Left lung (tissue), 10 donors: ENCODE data around the gene RAP1GAP2. TPM values are rescaled to one million over a fixed set of nuclear protein-coding genes. Genes with fewer than 3 reads are reported as not detected.
A peak's percentile ranks its signal among the peaks of the same experiment; 100 is the strongest.

ENCODE experiments used
- ATAC-seq: fragments of 200-7000 bp; cut with Tn5 transposase; one replicate; pipeline ENCODE4 v1.9.1; 2020; ENCODE audit warnings: moderate library complexity
- DNase-seq, 4 donors: peaks; one replicate each; pipeline ENCODE4 v3.0.0-alpha.2; 2013 to 2020
- H3K27ac ChIP-seq, 2 donors: fragments of 200-600 bp; sonication (generic) in 1 of 2; one replicate each; pipeline versions ENCODE4 v1.5.0 to v1.8.0; 2020 to 2021
- H3K27me3 ChIP-seq, 2 donors: fragments of 200-600 bp; sonication (generic) in 1 of 2; one replicate each; pipeline versions ENCODE4 v1.5.0 to v1.8.0; 2020 to 2021
- H3K36me3 ChIP-seq, 2 donors: fragments of 200-600 bp; sonication (generic) in 1 of 2; one replicate each; pipeline versions ENCODE4 v1.5.0 to v1.8.0; 2020 to 2021
- H3K4me1 ChIP-seq, 2 donors: fragments of 200-600 bp; one replicate each; pipeline ENCODE4 v1.8.0; 2021
- H3K4me3 ChIP-seq, 2 donors: fragments of 200-600 bp; sonication (generic) in 1 of 2; one replicate each; pipeline versions ENCODE4 v1.5.0 to v1.8.0; 2020 to 2021; ENCODE audit warnings: mild to moderate bottlenecking in 1 of 2
- H3K9me3 ChIP-seq, 2 donors: fragments of 200-600 bp; sonication (generic) in 1 of 2; one replicate each; pipeline versions ENCODE4 v1.5.0 to v1.8.0; 2020 to 2021
- CTCF ChIP-seq, 2 donors: fragments of 200-600 bp; sonication (generic) in 1 of 2; IDR thresholded peaks; one replicate each; pipeline versions ENCODE4 v1.5.0 to v1.8.0; 2021; ENCODE audit warnings: antibody characterized with exemption in 2 of 2
- intact Hi-C, 2 donors: fragments of 100-400 bp; cut with DNase I; formaldehyde crosslinking; loops; one replicate each; pipeline versions ENCODE4 v1.11.2 to v1.14.2; 2022
- polyA plus RNA-seq, 6 donors: library from polyadenylated mRNA; unstranded; fragments of 120-200 nt; gene quantifications; one replicate each; pipeline ENCODE4 v1.2.1, GENCODE V29; 2013; ENCODE audit not compliant: insufficient read length in 6 of 6
- total RNA-seq, 2 donors: library from RNA; stranded (reverse); fragmentation: NEBNext Ultra II Directional; extraction: Animal tissue kit (Norgen Biotek cat#: 25700); gene quantifications; one replicate each; pipeline ENCODE4 v1.2.1, GENCODE V29; 2021
- donor health status: DM: no; HTN: yes; CAD: no.
- donor health status: DM: no; HTN: no; CAD: no.

RAP1GAP2 gene
- total and polyA plus RNA-seq, 8 donors, result 8.0 to 14.5 (median 9.7) TPM

- Histone ChIP-seq H3K36me3 (no peaks in the 10 kb centered on the region), H3K27ac (no peak overlapping the region), H3K4me1 (peaks cover 9 to 49% of the 10 kb centered on the region in 2 donors), H3K4me3 (peak overlapping the region in 1 of 2 donors; percentile 48), H3K27me3 (peaks cover 15 to 59% of the 10 kb centered on the region in 2 donors), H3K9me3 (no peaks in the 10 kb centered on the region)
- no peak for DNase-seq
- intact Hi-C loops, result no loop called here
- TF ChIP-seq CTCF (IDR thresholded peaks at IDR 0.05), result no peak
- no peak for ATAC-seq
Observed at GRCh38 chr17:2852221-2852620, 56.0 kb downstream of the RAP1GAP2 start.

GRCh38 chr17:2852729-2853282 is 56.6 kb downstream of the RAP1GAP2 start:
- Histone ChIP-seq H3K9me3 (no peaks in the 10 kb centered on the region), H3K27ac (no peak overlapping the region), H3K27me3 (peaks cover 15 to 63% of the 10 kb centered on the region in 2 donors), H3K4me3 (peak overlapping the region; percentile 28 to 48), H3K36me3 (no peaks in the 10 kb centered on the region), H3K4me1 (peaks cover 9 to 44% of the 10 kb centered on the region in 2 donors)
- DNase-seq (peak in 1 of 4 donors; percentile 82), ATAC-seq (no peak)
- intact Hi-C loops, result no loop called here
- TF ChIP-seq CTCF (IDR thresholded peaks at IDR 0.05), result no peak

GRCh38 chr17:2853283-2854142 is 57.3 kb downstream of the RAP1GAP2 start:
- peak in 2 of 4 donors; percentile 45 to 88 for DNase-seq
- TF ChIP-seq CTCF (IDR thresholded peaks at IDR 0.05), result no peak
- intact Hi-C loops, result no loop called here
- Histone ChIP-seq H3K4me3 (peak overlapping the region; percentile 28 to 48), H3K9me3 (no peaks in the 10 kb centered on the region), H3K27ac (no peak overlapping the region), H3K36me3 (no peaks in the 10 kb centered on the region), H3K4me1 (peaks cover 9 to 37% of the 10 kb centered on the region in 2 donors), H3K27me3 (peaks cover 15 to 65% of the 10 kb centered on the region in 2 donors)
- ATAC-seq, result peak; percentile 71

- Histone ChIP-seq H3K9me3 (no peaks in the 10 kb centered on the region), H3K27me3 (peaks cover 15 to 72% of the 10 kb centered on the region in 2 donors), H3K36me3 (no peaks in the 10 kb centered on the region), H3K27ac (no peak overlapping the region), H3K4me3 (peak overlapping the region; percentile 27 to 48), H3K4me1 (peaks cover 9 to 34% of the 10 kb centered on the region in 2 donors)
- DNase-seq, result peak in 1 of 4 donors; percentile 80
- ATAC-seq, result peak; percentile 45
- TF ChIP-seq CTCF (IDR thresholded peaks at IDR 0.05), result no peak
- intact Hi-C loops, result no loop called here
Observed at GRCh38 chr17:2854143-2855055, 58.2 kb downstream of the RAP1GAP2 start.
